MM.1S (cell line): ENCODE measurements around the gene ARPC2.

ENCODE experiments used
- DNase-seq: peaks from one replicate; pipeline ENCODE4 v3.0.0-alpha.2; 2015
- H2AFZ ChIP-seq: fragments of 300-600 bp; sonication (generic); 2 replicates; pipeline ENCODE4 v1.6.0; 2016; ENCODE audit warnings: antibody characterized with exemption, low read length
- H3F3A ChIP-seq: fragments of 300-600 bp; sonication (generic); 2 replicates; pipeline ENCODE4 v1.6.1; 2016; ENCODE audit warnings: mild to moderate bottlenecking, antibody characterized with exemption, low read length, moderate library complexity, mixed read lengths; ENCODE audit not compliant: insufficient read depth
- H3K27ac ChIP-seq: fragments of 300-600 bp; sonication (generic); 2 replicates; pipeline ENCODE4 v1.5.1; 2016; ENCODE audit warnings: mild to moderate bottlenecking, low read length
- H3K27me3 ChIP-seq: fragments of 300-600 bp; sonication (generic); replicated peaks from 2 replicates; pipeline ENCODE4 v1.6.0; 2016; ENCODE audit warnings: low read length; ENCODE audit not compliant: insufficient read depth
- H3K36me3 ChIP-seq: fragments of 300-600 bp; sonication (generic); replicated peaks from 2 replicates; pipeline ENCODE4 v1.6.1; 2016; ENCODE audit warnings: mild to moderate bottlenecking, low read length, mixed read lengths; ENCODE audit not compliant: insufficient read depth
- H3K4me1 ChIP-seq: fragments of 300-600 bp; sonication (generic); 2 replicates; pipeline ENCODE4 v1.6.1; 2016; ENCODE audit warnings: low read length, mixed read lengths
- H3K4me2 ChIP-seq: fragments of 300-600 bp; sonication (generic); 2 replicates; pipeline ENCODE4 v1.6.0; 2016; ENCODE audit warnings: low read depth, low read length
- H3K4me3 ChIP-seq: fragments of 300-600 bp; sonication (generic); 2 replicates; pipeline ENCODE4 v1.5.1; 2016; ENCODE audit warnings: low read length, mixed read lengths
- H3K79me2 ChIP-seq: fragments of 300-600 bp; sonication (generic); 2 replicates; pipeline ENCODE4 v1.6.1; 2016; ENCODE audit warnings: mixed run types, low read length, mixed read lengths
- H3K9ac ChIP-seq: fragments of 300-600 bp; sonication (generic); 2 replicates; pipeline ENCODE4 v1.6.1; 2016; ENCODE audit warnings: low read length, mixed read lengths
- H3K9me2 ChIP-seq: fragments of 300-600 bp; sonication (generic); replicated peaks from 2 replicates; pipeline ENCODE4 v1.6.1; 2016; ENCODE audit warnings: mild to moderate bottlenecking, low read length, mixed read lengths; ENCODE audit not compliant: insufficient read depth
- H3K9me3 ChIP-seq: fragments of 300-600 bp; sonication (generic); replicated peaks from 2 replicates; pipeline ENCODE4 v1.6.1; 2016; ENCODE audit warnings: mild to moderate bottlenecking, low read length, mixed read lengths; ENCODE audit not compliant: insufficient read depth
- H4K20me1 ChIP-seq: fragments of 300-600 bp; sonication (generic); 2 replicates; pipeline ENCODE4 v1.6.1; 2016; ENCODE audit warnings: mild to moderate bottlenecking, low read length, moderate library complexity, mixed read lengths; ENCODE audit not compliant: insufficient read depth
- EZH2 ChIP-seq: fragments of 300-600 bp; sonication (generic); optimal IDR thresholded peaks from 2 replicates; pipeline ENCODE3; 2017; ENCODE audit warnings: low read depth, mild to moderate bottlenecking, antibody characterized with exemption, low read length, mixed read lengths
- EZH2phosphoT487 ChIP-seq: fragments of 300-600 bp; sonication (generic); IDR thresholded peaks from 2 replicates; pipeline ENCODE4 v1.6.1; 2018; ENCODE audit warnings: antibody characterized with exemption, low read length
- TF ChIP-seq, protein P1 (sequence below): fragments of 300-600 bp; sonication (generic); IDR thresholded peaks from 2 replicates; pipeline ENCODE4 v1.5.1; 2016; ENCODE audit warnings: antibody characterized with exemption, low read length, mixed read lengths

Gene ARPC2

DNA sequence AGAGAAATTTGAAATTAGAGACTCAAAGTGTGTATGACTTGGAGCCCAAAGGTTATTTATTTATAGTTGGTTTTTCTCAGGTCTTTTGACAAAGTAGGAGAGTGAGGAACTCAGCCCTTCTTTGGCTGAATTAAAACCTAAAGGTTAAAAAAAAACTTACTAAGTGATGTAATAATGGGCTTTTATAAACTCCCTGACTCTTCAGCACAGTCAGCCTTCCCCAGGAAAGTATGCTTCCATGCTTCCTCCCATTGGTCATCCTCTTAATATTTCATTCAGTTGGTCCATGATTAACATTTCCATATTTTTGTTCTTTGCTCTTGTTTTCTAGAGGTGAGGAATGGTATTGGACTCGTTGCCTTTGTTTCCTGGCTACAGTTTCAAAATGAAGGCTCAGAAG, 7.2 kb downstream of the ARPC2 start:
- no peak for DNase-seq
- Histone ChIP-seq H3K4me3 (no peak overlapping the region), H3K27ac (no peak overlapping the region), H3K79me2 (peaks cover 87% of the 10 kb centered on the region), H4K20me1 (peaks cover 11% of the 10 kb centered on the region; the same call in 1 of the 2 replicates), H3K9me3 (no peaks in the 10 kb centered on the region), H3K4me2 (peak overlapping the region; percentile 88; the same call in 1 of the 2 replicates), H3K4me1 (peaks cover 76% of the 10 kb centered on the region), H3K27me3 (no peaks in the 10 kb centered on the region), H2AFZ (no peak overlapping the region), H3F3A (peaks cover 82% of the 10 kb centered on the region), H3K36me3 (peaks cover 14% of the 10 kb centered on the region; the same call in 1 of the 2 replicates), H3K9me2 (no peaks in the 10 kb centered on the region), H3K9ac (no peak overlapping the region)
- TF ChIP-seq, protein P1, sequence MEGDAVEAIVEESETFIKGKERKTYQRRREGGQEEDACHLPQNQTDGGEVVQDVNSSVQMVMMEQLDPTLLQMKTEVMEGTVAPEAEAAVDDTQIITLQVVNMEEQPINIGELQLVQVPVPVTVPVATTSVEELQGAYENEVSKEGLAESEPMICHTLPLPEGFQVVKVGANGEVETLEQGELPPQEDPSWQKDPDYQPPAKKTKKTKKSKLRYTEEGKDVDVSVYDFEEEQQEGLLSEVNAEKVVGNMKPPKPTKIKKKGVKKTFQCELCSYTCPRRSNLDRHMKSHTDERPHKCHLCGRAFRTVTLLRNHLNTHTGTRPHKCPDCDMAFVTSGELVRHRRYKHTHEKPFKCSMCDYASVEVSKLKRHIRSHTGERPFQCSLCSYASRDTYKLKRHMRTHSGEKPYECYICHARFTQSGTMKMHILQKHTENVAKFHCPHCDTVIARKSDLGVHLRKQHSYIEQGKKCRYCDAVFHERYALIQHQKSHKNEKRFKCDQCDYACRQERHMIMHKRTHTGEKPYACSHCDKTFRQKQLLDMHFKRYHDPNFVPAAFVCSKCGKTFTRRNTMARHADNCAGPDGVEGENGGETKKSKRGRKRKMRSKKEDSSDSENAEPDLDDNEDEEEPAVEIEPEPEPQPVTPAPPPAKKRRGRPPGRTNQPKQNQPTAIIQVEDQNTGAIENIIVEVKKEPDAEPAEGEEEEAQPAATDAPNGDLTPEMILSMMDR: no peak
- TF ChIP-seq EZH2 (no peak), EZH2phosphoT487 (no peak)

DNA sequence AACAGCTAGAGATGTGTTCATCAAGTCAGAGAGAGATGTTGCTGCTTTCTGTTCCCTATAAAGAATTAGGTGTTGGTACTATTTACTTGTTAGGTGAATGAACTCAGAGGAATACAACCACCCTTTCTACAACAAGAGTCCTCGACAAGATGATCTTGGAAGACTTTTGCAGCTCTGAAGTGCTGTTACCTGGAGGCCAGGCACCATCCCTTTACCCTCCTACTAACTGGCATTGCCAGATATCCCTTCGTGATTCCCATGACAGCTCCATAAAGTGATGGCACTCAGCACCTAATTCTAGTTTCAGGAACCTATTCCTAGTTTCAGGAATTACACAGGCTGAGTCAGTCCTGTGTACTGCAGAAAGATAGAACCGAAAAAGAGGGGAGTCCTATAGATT, 9.9 kb downstream of the ARPC2 start:
- TF ChIP-seq EZH2 (no peak), EZH2phosphoT487 (no peak)
- TF ChIP-seq, protein P1: no peak
- peaks cover 77% of the 10 kb centered on the region for H3K79me2 ChIP-seq
- no peak for DNase-seq
- no peak overlapping the region for H3K9ac ChIP-seq
- peaks cover 10% of the 10 kb centered on the region for H3K36me3 ChIP-seq
- peaks cover 83% of the 10 kb centered on the region for H3K4me1 ChIP-seq
- H3K9me2 ChIP-seq: no peaks in the 10 kb centered on the region
- peaks cover 7% of the 10 kb centered on the region; the same call in 1 of the 2 replicates for H4K20me1 ChIP-seq
- no peak overlapping the region for H2AFZ ChIP-seq
- H3K9me3 ChIP-seq: no peaks in the 10 kb centered on the region
- H3K4me2 ChIP-seq: no peak overlapping the region
- no peaks in the 10 kb centered on the region for H3K27me3 ChIP-seq
- H3K4me3 ChIP-seq: no peak overlapping the region
- peaks cover 74% of the 10 kb centered on the region for H3F3A ChIP-seq
- H3K27ac ChIP-seq: peak overlapping the region; percentile 20; the same call in 1 of the 2 replicates

DNA sequence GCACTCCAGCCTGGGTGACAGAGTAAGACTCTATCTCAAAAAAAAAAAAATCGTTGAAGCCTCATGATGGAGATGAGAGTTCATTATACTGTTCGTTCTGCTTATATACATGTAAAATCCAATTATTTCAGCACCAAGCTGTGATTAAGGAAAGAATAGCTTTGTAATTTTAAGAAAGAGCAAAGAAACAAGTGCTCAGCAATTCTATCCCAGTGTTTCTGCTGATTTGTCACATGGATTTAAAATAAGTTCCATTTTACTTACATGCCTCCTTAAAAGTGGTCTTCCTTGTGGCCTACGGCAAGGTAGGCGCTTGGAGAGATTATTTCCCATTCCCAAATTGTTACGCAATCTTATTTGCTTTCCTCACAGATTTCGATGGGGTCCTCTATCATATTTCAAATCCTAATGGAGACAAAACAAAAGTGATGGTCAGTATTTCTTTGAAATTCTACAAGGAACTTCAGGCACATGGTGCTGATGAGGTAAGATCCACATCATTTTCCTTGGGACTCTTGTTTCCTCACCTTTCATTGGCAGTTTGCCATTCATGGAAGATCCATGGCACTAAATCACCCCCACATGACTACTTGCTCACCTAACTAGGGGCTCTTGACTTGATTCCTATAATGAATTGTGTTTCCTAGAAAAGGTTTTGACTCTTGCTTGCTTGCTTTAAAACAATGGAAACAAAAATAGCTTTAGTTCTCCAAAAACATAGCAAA, 11.5 kb downstream of the ARPC2 start:
- Histone ChIP-seq H3K4me3 (peak overlapping the region; percentile 26), H3K79me2 (peaks cover 76% of the 10 kb centered on the region), H3K36me3 (peaks cover 8% of the 10 kb centered on the region), H3K9me3 (no peaks in the 10 kb centered on the region), H3K4me2 (peak overlapping the region; percentile 64), H2AFZ (no peak overlapping the region), H3K4me1 (peaks cover 67% of the 10 kb centered on the region), H3K27ac (peak overlapping the region; percentile 92), H3K27me3 (no peaks in the 10 kb centered on the region), H3K9me2 (no peaks in the 10 kb centered on the region), H3F3A (peaks cover 59% of the 10 kb centered on the region), H3K9ac (peak overlapping the region; percentile 9; the same call in 1 of the 2 replicates), H4K20me1 (peaks cover 3% of the 10 kb centered on the region; the same call in 1 of the 2 replicates)
- TF ChIP-seq EZH2phosphoT487 (no peak), EZH2 (no peak)
- TF ChIP-seq, protein P1: no peak
- DNase-seq: no peak
